GM21423 (cell line): Measurements from ENCODE around the gene THBD.

ENCODE experiments used
- ATAC-seq: cut with Tn5 transposase; IDR thresholded peaks from one replicate; pipeline ENCODE4 v1.9.1; 2021; ENCODE audit warnings: mild to moderate bottlenecking, moderate library complexity; ENCODE audit not compliant: unreplicated experiment

The THBD gene

GRCh38 chr20:23063168-23063567 lies 13.7 kb upstream of the THBD start:
- no peak for ATAC-seq

- ATAC-seq, result no peak
Observed at GRCh38 chr20:23062632-23063031, 13.2 kb upstream of the THBD start.

- no peak for ATAC-seq
Observed at GRCh38 chr20:23061734-23062561, 12.5 kb upstream of the THBD start.

- no peak for ATAC-seq
Observed at GRCh38 chr20:23061262-23061661, 11.8 kb upstream of the THBD start.

- ATAC-seq, result no peak
Observed at GRCh38 chr20:23060629-23061028, 11.2 kb upstream of the THBD start.

- ATAC-seq, result no peak
Observed at GRCh38 chr20:23059846-23060245, 10.4 kb upstream of the THBD start.

GRCh38 chr20:23059001-23059400 lies 9.5 kb upstream of the THBD start:
- ATAC-seq, result no peak

- ATAC-seq, result no peak
Observed at GRCh38 chr20:23058240-23058639, 8.8 kb upstream of the THBD start.

- no peak for ATAC-seq
Observed at GRCh38 chr20:23052904-23053303, 3.4 kb upstream of the THBD start.

- ATAC-seq, result no peak
Observed at GRCh38 chr20:23050847-23051627, 1.6 kb upstream of the THBD start.

- no peak for ATAC-seq
Observed at GRCh38 chr20:23050076-23050838, 785 bp upstream of the THBD start.

- ATAC-seq, result no peak
Observed at GRCh38 chr20:23048283-23049200, 930 bp downstream of the THBD start.

GRCh38 chr20:23047738-23048214 lies 1.7 kb downstream of the THBD start:
- no peak for ATAC-seq

GRCh38 chr20:23047001-23047737 lies 2.3 kb downstream of the THBD start:
- ATAC-seq, result no peak

- ATAC-seq, result no peak
Observed at GRCh38 chr20:23046431-23046830, 3.0 kb downstream of the THBD start.

GRCh38 chr20:23043376-23043775 lies 6.1 kb downstream of the THBD start:
- ATAC-seq, result no peak

- no peak for ATAC-seq
Observed at GRCh38 chr20:23042270-23042669, 7.2 kb downstream of the THBD start.

GRCh38 chr20:23039885-23040508 lies 9.5 kb downstream of the THBD start:
- no peak for ATAC-seq
